HCT116 (cell line): ENCODE results near the gene F2RL2.

Experiments used
- EGR1 ChIP-seq: IDR thresholded peaks from 2 replicates; pipeline ENCODE4 v1.6.1; 2012; ENCODE audit warnings: low read depth
- EZH2 ChIP-seq: fragments of 200-600 bp; sonication (generic); IDR thresholded peaks from 2 replicates; pipeline ENCODE4 v1.6.1; 2017; ENCODE audit warnings: antibody characterized with exemption, mixed run types
- EZH2phosphoT487 ChIP-seq: fragments of 200-600 bp; IDR thresholded peaks from 2 replicates; pipeline ENCODE4 v1.6.1; 2018; ENCODE audit warnings: antibody characterized with exemption, borderline replicate concordance
- JUND ChIP-seq: IDR thresholded peaks from 2 replicates; pipeline ENCODE4 v1.6.1; 2012
- POLR2A ChIP-seq: IDR thresholded peaks from 2 replicates; pipeline ENCODE4 v1.7.0; 2011; ENCODE audit warnings: borderline replicate concordance; ENCODE audit not compliant: insufficient read depth, insufficient read length; ENCODE audit errors: extremely low read depth
- POLR2AphosphoS5 ChIP-seq: IDR thresholded peaks from 2 replicates; pipeline ENCODE4 v1.6.1; 2011; ENCODE audit warnings: mild to moderate bottlenecking, low read depth, low read length, moderate library complexity
- REST ChIP-seq: IDR thresholded peaks from 2 replicates; pipeline ENCODE4 v1.6.1; 2012; ENCODE audit warnings: low read depth
- SIN3A ChIP-seq: IDR thresholded peaks from 2 replicates; pipeline ENCODE4 v1.6.1; 2012; ENCODE audit warnings: low read depth
- YY1 ChIP-seq: IDR thresholded peaks from 2 replicates; pipeline ENCODE4 v1.6.1; 2011; ENCODE audit warnings: low read length, low read depth, moderate library complexity, mild to moderate bottlenecking; ENCODE audit not compliant: insufficient replicate concordance; ENCODE audit errors: extremely low read depth
- TF ChIP-seq, protein P1 (sequence below), 3 experiments: fragments of 200-600 bp in 1 of 3; sonication (generic) in 1 of 3; IDR thresholded peaks in 2 of 3; conservative IDR thresholded peaks in 1 of 3; 2 replicates each; pipeline ENCODE4 v1.5.1; 2012 to 2017; ENCODE audit warnings: low read depth in 2 of 3, low read length in 2 of 3, antibody characterized with exemption in 1 of 3, borderline replicate concordance in 1 of 3, control low read depth in 1 of 3, mild to moderate bottlenecking in 1 of 3, mixed read lengths in 1 of 3, mixed run types in 1 of 3, moderate library complexity in 1 of 3; ENCODE audit not compliant: insufficient read depth in 1 of 3

DNA sequence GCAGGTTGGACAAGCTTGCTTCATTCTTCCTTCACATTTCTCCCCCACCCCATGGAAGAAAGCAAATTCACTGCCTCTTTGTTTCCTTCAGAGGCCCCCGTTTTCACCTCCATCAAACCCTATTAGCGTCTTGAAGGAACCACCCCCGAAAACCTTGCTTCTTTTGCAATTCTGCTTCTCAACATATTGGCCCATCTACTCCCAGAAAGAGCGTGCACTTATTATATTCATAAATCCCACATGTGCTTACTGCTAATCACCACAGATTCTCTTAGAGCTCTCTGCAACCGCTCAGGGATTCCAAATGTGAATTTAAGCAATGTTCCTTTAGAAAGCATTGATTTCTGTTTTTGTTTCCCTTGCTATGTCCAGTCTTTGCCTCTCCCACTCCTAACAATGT, 1.1 kb downstream of the F2RL2 start:
- TF ChIP-seq SIN3A (no peak), EZH2 (no peak), POLR2A (no peak), YY1 (no peak), EZH2phosphoT487 (no peak), EGR1 (no peak), POLR2AphosphoS5 (no peak), REST (no peak), JUND (no peak)
- TF ChIP-seq, protein P1, sequence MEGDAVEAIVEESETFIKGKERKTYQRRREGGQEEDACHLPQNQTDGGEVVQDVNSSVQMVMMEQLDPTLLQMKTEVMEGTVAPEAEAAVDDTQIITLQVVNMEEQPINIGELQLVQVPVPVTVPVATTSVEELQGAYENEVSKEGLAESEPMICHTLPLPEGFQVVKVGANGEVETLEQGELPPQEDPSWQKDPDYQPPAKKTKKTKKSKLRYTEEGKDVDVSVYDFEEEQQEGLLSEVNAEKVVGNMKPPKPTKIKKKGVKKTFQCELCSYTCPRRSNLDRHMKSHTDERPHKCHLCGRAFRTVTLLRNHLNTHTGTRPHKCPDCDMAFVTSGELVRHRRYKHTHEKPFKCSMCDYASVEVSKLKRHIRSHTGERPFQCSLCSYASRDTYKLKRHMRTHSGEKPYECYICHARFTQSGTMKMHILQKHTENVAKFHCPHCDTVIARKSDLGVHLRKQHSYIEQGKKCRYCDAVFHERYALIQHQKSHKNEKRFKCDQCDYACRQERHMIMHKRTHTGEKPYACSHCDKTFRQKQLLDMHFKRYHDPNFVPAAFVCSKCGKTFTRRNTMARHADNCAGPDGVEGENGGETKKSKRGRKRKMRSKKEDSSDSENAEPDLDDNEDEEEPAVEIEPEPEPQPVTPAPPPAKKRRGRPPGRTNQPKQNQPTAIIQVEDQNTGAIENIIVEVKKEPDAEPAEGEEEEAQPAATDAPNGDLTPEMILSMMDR (IDR thresholded peaks at IDR 0.05 in 2 of 3, conservative IDR thresholded peaks at IDR 0.05 in 1 of 3; ENCODE audit: borderline replicate concordance in 1 of 3, insufficient read depth in 1 of 3, low read depth in 2 of 3, low read length in 2 of 3): no peak
